Measurements from ENCODE around the gene PPP1R1C.
A peak's percentile ranks its signal among the peaks of the same experiment; 100 is the strongest.

The PPP1R1C gene

DNA sequence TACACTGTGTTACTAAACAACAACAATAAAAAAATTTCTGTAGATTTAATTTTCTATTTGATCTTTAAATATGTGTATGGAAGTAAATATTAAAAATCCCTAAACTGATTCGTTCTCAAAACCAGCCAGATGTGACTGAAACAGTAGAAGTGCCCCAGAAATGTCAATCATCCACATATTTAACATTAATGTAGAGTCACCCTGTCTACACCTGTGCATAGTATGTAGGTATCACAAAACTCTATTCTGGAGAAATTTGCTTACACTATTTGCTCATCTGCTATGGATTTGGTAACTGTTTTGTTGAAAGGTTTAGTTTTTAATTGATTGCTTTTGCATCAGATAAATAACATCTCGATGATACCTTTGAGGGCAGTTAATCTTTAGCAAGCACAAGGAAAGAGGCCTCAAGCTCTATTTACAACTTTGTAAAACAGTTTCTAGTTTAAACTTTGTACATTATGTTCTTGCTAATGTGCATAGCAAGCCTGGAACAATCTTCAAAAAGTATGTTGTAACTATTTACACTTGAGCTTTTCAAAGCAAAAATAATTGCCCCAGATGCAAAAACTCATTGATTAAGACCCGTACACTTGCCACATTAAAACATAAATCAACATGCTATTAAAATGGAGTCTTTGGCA, 76.8 kb downstream of the PPP1R1C start:
- no peak for DNase-seq

DNA sequence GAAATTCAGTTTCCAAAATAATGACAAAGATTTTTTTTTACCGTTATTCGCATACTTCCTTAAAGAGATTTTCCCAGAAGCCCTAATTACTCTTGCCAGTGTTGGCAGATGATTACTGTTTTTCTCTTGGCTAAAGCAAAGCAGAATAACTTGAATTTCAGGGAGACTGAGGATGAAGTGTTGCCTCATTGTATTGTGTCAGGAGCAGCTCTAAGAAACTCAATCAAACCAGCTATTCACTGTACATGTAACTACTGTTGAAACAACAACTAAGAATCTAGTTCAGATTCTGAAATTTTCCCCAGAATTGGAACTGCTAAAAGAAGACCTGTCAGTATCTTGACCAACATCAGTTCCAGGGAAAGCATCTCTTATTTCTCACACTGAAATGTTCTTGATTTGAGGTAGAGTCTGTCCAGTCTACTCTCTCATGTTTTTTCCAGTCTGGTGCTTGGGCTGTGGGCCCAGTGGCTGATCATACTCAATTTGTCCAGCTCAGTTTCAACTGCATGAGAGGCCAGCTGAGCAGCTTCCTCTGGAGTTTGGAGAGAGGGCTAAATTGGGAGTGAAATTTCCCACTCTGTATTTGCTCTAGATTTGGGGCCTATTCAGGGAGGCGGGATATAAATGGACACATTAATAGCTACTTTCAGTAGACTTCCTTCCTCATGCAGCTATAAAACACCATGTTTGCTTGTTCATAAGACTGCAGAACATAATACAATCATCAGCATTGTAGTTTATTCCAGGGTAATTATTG, 78.5 kb downstream of the PPP1R1C start:
- no peak for DNase-seq

DNA sequence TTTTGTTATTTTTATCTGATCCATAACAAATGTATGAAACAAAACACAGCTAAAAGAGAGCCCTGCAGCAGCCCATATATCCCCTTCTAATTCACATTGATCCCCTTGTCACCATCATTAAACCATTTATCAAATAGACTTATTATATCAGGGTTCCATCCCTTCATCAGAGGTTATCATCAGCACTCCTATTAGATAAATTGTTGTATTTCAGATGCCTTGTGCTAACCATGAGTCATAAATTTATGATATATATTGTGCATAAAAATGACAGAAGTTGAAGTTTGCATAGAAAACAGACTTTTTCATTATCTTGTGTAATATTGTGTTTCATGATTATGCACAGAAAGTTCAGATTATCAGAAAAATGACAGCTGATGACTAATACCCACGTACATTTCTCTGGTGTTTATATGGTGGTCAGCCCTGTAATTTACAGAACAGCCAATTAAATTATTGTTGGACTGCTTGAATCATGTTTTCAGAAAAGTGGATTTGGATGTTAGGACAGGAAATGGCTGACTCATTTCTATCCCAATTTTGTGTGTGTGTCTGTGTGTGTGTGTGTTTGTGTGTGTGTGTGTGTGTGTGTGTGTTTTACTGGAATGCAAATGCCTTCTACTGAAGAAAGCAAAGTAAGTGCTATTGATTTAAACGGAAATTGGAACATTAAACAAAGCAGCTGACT, 80.9 kb downstream of the PPP1R1C start:
- no peak for DNase-seq

DNA sequence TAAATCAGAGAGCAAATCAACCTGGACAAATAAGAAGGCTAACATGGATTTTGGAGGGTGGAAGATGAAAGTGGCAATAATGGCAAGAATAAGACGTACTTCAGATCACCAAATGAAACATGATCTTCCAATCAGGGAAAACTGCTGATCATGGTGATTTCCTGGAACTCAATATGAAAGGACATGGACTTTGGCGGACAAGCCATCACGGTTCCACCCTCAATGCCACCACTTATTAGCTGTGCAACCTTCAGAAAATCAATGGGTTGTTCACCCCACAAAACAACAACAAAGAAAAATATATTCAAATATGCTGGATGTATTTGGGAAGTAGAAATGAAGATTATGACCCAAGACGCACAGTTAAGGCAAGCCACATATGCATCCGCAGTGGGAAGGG, 81.7 kb downstream of the PPP1R1C start:
- DNase-seq, result no peak

DNA sequence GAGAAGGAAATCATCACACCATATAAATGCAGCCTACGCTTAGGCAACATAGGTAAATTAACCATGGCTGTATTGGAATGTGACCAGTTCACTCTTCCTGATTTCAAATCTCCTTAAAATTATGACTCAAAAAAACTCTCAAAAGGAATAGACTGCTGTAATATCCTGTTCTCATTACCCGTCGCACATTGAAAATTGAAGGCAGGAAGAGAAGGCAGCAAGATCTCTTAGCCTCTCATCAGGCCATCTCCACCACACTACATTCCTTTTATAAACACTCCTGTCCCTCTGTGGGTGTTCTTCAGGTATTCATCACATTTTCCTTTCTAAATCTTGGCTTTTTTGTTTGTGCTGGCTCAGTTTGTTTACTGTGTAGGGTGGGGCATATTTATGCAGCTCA, 83.2 kb downstream of the PPP1R1C start:
- no peak for DNase-seq

DNA sequence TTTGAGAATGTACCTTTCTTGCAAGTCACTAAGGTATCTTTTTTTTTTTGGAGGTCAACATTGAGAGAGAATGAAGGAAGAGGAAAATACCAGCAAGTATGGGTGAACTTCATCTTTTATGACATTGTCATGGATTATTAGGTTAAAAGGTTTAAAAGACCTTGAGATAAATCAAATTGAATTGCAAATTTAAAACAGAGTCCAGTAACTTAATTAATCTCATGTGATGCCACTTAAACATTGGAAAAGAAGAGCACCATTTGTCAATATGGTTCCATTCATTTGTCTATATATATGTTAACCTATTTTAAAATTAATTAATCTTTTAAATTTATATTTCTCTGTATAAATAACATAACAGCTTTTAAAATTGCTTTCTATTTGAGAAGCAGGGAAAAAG, 83.8 kb downstream of the PPP1R1C start:
- DNase-seq, result no peak

DNA sequence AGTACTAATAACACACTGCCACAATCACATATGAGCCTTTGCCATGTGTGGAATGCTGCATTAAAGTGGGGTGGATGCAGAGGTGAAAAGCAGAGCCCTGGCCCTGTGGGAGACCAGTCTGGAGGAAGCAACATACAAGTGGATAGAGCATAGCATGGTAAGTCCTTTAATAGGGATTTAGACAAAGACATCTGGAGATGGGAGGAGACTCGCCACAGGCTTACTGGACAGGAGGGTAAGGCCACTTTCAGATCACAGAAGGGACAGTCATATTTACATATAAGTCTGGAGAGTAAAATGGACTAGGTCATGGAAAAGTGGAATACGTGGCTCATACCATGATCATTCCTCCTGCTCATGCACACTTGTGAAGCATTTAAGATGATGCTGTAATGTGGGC, 84.3 kb downstream of the PPP1R1C start:
- DNase-seq, result no peak

DNA sequence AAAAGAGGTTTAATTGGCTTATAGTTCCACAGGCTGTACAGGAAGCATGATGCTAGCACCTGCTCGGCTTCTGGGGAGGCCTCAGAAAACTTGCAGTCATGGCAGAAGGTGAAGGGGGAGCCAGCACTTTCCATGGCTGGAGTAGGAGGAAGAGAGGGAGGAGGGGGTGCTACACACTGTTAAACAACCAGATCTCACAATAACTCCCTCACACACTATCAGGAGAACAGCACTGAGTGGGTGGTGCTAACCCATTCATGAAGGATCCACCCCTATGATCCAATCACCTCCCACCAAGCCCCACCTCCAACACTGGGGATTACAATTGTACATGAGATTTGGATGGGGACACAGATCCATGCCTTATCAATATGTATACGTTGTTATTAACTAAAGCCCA, 85.1 kb downstream of the PPP1R1C start:
- DNase-seq, result no peak

DNA sequence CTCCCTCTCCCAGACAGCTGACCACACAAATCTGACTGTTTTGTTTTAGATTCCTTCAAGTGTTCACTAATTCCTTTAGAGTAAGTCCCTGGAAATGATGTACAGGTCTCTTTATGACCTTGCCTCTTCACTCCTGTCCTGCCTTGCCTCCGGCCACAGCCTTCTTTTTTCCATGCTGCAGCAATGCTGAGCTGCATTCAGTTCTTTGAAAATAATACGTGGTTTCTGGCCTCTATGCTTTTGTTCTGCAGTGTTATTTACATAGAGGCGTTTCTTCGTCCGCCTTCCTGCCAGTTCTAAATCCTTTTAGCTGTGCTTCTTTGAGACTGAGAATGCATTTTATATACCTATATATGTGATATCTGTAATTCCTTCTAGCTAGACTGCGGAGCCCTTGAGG, 87.2 kb downstream of the PPP1R1C start:
- no peak for DNase-seq

DNA sequence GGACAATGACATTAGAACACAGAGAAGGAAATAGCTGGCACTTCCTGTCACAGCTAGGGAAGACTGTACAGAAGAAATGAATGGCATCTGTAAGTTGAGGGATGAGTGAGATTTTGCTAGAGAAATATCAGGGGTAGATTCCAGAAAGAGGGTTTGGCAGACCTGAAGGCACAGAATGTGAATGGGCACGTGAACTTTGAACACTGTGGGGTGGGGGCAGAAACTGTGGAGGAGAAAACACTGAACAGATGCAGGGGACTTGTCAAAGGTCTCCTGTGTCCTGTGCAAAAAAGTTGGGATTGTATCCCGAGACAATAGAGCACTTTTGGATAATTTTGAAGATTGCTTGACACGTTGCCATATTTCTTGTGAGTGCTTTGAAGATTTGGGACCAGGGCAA, 88.0 kb downstream of the PPP1R1C start:
- no peak for DNase-seq

DNA sequence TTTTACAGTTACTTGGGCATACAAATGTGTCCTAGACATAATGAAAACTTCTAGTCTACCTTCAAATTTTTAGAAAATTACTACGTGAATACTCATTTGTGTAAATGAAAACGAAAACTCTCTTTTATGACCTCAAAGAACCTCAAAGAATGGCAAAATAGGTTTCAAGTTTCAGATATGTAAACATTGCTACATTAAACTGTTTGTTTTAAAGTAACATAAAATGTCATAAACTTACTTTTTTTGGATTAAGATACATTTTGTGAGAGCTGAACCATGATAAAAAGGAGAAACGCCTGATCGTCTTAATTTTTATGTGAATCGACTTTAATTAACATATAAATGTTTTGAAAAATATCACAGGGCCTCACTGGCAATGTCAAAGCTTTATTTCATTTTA, 91.4 kb downstream of the PPP1R1C start:
- DNase-seq, result no peak

DNA sequence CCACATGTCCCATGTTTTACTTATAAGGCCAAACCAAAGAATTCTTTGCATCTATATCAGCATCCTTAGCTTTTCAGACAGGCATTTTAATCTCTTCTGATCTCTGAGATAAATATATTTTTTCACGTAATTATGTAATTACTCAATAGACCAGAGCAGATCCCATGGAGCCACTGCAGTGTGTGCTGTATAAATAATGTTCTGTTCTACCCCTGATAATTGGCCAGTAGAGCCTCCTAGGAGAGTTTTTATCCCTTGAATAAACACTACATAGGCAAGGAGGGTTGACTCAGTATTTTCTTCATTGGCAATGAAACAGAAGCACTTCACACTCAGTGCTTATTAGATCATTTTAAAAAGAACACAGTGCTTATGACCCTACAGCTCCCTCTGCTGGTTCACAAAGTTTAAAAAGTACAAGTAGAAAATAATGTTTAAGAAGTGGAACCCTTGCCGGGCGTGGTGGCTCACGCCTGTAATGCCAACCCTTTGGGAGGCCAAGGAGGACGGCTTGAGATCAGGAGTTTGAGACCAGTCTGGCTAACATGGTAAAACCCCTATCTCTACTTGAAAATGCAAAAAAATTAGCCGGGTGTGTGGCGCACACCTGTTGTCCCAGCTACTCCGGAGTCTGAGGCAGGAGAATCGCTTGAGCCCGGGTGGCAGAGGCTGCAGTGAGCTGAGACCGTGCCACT, 91.9 kb downstream of the PPP1R1C start:
- peak in 10 of 51 donors; percentile 1 to 64 (median 10) for DNase-seq

DNA sequence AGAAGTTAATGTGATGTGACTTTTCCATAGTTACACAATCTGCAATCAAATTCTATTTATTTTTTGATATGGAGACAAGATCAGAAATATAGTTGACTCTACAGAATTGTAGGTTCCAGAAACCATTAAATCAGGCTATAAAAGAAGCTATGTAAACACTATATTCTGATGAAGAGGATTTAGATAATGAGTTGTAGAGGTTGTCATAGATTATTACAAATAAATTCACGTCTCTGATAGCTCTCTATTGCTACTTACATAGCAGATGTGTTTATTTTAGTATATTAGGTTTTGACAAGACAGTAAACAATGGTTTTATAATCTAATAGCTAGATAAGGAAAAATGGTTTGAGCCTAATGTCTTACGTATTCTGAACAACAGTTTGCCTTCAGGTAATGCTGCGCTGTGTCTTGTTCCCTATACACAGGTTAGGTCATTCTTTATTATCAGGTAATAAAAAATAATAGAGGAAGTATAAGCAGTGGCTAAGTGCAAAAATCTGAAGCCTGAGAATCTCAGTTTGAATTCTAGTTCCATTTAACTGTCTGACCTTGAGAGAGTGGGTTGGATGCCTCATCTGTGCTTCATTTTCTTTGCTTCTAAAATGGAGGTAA, 93.4 kb downstream of the PPP1R1C start:
- DNase-seq, result no peak

DNA sequence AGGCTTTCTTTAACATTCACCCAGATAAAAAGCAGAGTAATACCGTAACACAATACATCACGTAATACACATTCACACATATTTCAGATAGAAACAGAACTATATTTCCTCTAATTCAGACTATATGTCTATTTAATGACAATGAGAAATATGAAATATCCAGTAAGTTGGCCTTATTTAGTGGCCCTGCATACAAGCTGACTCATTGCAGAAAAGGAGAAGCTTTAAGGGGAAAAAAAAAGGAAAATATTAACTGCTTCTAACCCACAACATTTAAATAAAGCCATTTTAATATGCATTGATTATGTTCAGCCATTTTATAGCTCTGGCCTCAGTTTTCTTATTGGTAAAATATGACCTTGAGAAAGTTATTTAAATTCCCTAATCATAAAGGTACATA, 94.8 kb downstream of the PPP1R1C start:
- no peak for DNase-seq

DNA sequence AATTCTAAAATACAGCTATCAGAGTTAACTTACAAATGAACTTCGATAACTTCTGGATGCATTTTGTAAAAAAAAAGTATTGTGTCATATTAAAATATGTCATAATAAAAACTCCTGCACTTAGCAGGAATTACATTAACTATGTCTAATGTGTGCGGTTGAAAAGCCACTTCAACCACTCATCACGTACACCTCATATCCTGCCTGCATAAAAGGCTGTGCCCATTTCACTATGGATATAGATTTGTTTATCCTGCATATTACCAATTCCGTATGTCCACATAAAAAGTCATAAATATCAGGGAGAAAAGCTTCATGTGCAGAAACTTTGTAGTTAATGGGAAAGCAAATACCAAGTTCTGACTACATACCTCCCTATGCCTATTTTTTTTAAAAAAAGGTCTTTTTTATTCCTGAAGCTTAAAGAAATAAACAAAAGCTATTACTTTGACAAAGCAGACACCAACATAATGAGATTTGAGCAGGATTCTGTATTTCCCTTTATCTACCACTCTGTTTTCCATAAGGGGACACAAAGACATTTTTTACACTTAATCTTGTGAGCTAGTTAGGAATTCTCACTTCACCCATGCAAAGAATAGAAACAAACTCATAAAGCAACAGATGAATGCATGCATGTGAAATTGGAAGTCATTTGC, 96.1 kb downstream of the PPP1R1C start:
- DNase-seq, result no peak

DNA sequence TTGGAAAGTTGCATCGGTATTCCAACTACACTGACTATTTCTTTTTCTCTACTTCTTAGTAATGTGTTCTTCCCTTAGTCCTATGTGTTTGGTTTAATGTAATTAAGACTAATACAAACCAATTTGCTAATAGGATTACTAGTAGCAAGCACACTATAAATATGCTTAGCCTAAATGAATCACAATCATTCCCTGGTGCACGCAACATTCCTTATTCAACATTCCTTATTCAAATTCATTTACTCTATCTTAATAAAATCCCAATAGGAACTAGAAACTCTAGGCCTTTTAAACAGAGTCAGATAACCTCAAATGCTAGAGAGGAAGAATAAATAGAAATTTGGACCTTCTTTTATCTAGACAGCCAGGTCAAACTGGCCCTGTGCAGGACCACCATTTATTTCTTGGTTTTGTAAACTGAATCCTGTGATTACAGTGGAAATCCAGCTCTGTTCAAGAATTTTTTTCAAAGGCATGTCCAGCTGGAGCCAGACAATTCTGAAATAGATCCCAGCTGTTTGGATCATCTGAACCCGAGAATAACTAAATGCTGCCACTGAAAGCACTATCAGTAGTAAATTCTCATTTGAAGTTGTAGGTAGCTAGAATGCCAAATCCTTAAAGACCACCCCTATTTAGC, 103.1 kb downstream of the PPP1R1C start:
- DNase-seq, result no peak

DNA sequence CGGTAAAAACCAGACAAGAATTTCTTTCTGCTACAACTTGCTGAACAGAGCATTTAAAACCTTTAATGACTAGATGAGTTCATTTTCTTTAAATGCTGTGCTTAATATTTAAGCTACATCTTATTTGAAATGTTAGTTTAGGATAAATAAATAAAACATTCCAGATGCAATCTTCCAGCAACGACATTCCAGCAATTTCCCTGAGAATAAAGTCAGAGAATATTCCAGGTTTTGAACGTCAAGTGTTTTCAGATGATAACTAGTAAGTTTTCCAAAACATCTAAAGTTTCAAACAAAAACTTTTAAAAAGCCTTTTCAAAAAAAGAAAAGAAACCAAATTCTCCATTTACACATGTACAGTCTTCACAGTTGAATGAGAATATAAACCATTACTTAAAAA, 104.8 kb downstream of the PPP1R1C start:
- DNase-seq, result no peak

DNA sequence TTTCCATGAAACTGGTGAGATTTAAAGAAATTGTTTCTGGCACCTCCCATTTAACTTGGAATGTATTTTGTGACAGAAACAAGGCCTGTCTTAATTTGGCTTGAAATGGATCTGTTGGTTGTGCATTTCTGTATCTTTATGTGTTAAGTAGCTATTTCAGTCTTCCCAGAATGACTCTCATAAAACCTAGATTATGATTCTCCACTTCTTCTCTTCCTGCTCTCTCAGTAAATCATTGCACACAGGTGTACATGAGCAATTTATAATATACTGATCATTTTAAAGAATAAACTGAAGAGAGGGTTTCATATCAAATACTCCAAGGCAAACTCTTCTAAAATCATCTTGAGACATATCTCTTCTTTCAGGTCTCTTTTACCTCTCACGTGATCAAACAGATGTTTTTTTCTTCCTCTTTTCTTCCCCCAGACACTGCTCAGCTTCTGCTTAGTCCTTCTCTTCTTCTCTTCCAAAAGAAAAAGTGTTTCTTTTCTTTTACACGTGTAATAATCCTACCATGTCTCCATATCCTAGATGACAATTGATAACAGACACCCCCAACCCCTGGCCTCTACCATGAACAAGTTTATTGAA, 112.0 kb downstream of the PPP1R1C start:
- no peak for DNase-seq

DNA sequence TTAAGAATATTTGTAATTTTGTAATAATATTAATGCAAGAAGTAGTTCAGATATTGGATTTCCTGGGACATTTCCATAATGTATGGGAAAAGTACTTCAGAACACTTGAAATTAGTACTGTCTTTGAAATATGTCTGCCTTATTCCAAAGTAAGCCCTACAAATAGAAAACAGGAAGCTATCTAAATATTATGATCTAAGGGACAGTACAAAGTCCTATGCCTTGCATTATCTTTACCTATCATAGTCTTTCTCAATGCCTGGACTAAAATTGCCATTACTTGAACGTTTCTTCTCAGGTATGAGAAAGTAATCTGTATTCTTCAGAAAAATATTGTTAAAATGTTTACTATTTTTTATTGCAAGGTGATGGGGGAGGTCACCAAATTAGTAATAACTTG, 113.0 kb downstream of the PPP1R1C start:
- DNase-seq, result no peak

DNA sequence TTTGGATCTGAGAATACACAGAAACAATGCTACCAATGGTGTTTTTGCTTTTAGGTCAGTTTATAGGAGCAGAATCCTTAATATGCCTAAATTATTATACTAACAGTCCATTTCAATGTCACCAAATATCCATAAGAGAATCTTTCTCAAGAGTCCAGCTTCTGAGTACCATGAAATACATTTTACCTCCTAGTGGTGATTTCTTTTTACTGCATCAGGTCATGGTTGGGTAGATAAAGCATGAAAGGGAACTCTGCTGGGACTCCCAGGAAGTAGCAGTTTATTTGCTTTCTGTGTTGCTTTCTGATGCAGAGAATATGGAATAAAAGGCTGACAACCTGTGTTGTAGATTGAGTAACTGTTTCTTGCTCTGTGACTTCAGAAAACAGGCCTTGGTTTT, 115.6 kb downstream of the PPP1R1C start:
- no peak for DNase-seq
